SK-N-SH treated with all-trans-retinoic acid at 6 μM for 48 hours (cell line): ENCODE results near the gene VSIR.

Experiments used
- ATAC-seq: fragments of 200-7000 bp; cut with Tn5 transposase; 3 replicates; pipeline ENCODE4 v1.9.1; 2020; ENCODE audit warnings: mild to moderate bottlenecking, moderate library complexity
- ARNTL ChIP-seq: fragments of 450-650 bp; formaldehyde crosslinking; IDR thresholded peaks from 2 replicates; pipeline ENCODE4 v1.5.0; 2020; ENCODE audit warnings: low read depth, mild to moderate bottlenecking, moderate library complexity, borderline replicate concordance
- CSDC2 ChIP-seq: fragments of 250-450 bp; sonication (Bioruptor Pico); IDR thresholded peaks from 2 replicates; pipeline ENCODE4 v1.5.0; 2020; ENCODE audit warnings: mild to moderate bottlenecking, moderate library complexity
- CSRNP3 ChIP-seq: fragments of 250-450 bp; sonication (Bioruptor Pico); IDR thresholded peaks from 2 replicates; pipeline ENCODE4 v1.5.1; 2021; ENCODE audit warnings: mild to moderate bottlenecking, moderate library complexity
- ESRRG ChIP-seq: fragments of 250-450 bp; sonication (Bioruptor Pico); IDR thresholded peaks from 2 replicates; pipeline ENCODE4 v1.6.1; 2021; ENCODE audit warnings: mild to moderate bottlenecking
- GLIS3 ChIP-seq: fragments of 250-450 bp; sonication (Bioruptor Pico); IDR thresholded peaks from 2 replicates; pipeline ENCODE4 v1.5.0; 2020; ENCODE audit warnings: mild to moderate bottlenecking, moderate library complexity
- OSR1 ChIP-seq: fragments of 250-450 bp; sonication (Bioruptor Pico); IDR thresholded peaks from 2 replicates; pipeline ENCODE4 v1.8.0; 2022; ENCODE audit warnings: moderate library complexity, mild to moderate bottlenecking, inconsistent platforms
- PATZ1 ChIP-seq: fragments of 250-450 bp; sonication (Bioruptor Pico); IDR thresholded peaks from 2 replicates; pipeline ENCODE4 v1.8.0; 2020; ENCODE audit warnings: mild to moderate bottlenecking, moderate library complexity, borderline replicate concordance
- POU6F1 ChIP-seq: fragments of 250-450 bp; sonication (Bioruptor Pico); IDR thresholded peaks from 2 replicates; pipeline ENCODE4 v1.8.0; 2021; ENCODE audit warnings: low read depth, mild to moderate bottlenecking, moderate library complexity, borderline replicate concordance
- PPARA ChIP-seq: fragments of 250-450 bp; sonication (Bioruptor Pico); IDR thresholded peaks from 2 replicates; pipeline ENCODE4 v1.5.0; 2020; ENCODE audit warnings: mild to moderate bottlenecking, borderline replicate concordance
- TCF4 ChIP-seq: fragments of 250-450 bp; sonication (Bioruptor Pico); IDR thresholded peaks from 2 replicates; pipeline ENCODE4 v1.8.0; 2021; ENCODE audit warnings: mild to moderate bottlenecking, moderate library complexity, borderline replicate concordance
- TSHZ2 ChIP-seq: fragments of 250-450 bp; sonication (Bioruptor Pico); IDR thresholded peaks from 2 replicates; pipeline ENCODE4 v1.5.0; 2020; ENCODE audit warnings: mild to moderate bottlenecking, moderate library complexity
- ZC3H10 ChIP-seq: fragments of 250-450 bp; sonication (Bioruptor Pico); IDR thresholded peaks from 2 replicates; pipeline ENCODE4 v1.5.1; 2021; ENCODE audit warnings: mild to moderate bottlenecking, moderate library complexity
- ZNF565 ChIP-seq: fragments of 450-650 bp; formaldehyde crosslinking; conservative IDR thresholded peaks from 2 replicates; pipeline ENCODE4 v1.5.0; 2020; ENCODE audit warnings: low read depth, mild to moderate bottlenecking, moderate library complexity
- ZNF70 ChIP-seq: fragments of 450-650 bp; formaldehyde crosslinking; IDR thresholded peaks from 2 replicates; pipeline ENCODE4 v1.5.0; 2020; ENCODE audit warnings: mild to moderate bottlenecking, moderate library complexity
- ZNF8 ChIP-seq: fragments of 450-650 bp; formaldehyde crosslinking; IDR thresholded peaks from 2 replicates; pipeline ENCODE4 v1.5.0; 2020; ENCODE audit warnings: mild to moderate bottlenecking, moderate library complexity

The VSIR gene

GRCh38 chr10:71746344-71747037 lies 26.8 kb downstream of the VSIR start:
- TF ChIP-seq ZNF8 (CRISPR knock-in tag), result no peak
- no peak for TF ChIP-seq PPARA (CRISPR knock-in tag)
- TF ChIP-seq GLIS3, result no peak
- no peak for TF ChIP-seq ZNF70 (CRISPR knock-in tag)
- no peak for TF ChIP-seq TSHZ2 (CRISPR knock-in tag)
- no peak for TF ChIP-seq TCF4 (CRISPR knock-in tag)
- no peak for TF ChIP-seq PATZ1 (CRISPR knock-in tag)
- no peak for TF ChIP-seq ZC3H10
- TF ChIP-seq CSDC2 (CRISPR knock-in tag), result no peak
- TF ChIP-seq OSR1 (CRISPR knock-in tag), result no peak
- no peak for TF ChIP-seq POU6F1 (CRISPR knock-in tag)
- TF ChIP-seq, all 23 proteins: peak for 0

GRCh38 chr10:71745664-71746250 lies 27.6 kb downstream of the VSIR start:
- TF ChIP-seq ARNTL (CRISPR knock-in tag) (no peak), ZNF565 (CRISPR knock-in tag) (no peak), TSHZ2 (CRISPR knock-in tag) (no peak), PATZ1 (CRISPR knock-in tag) (no peak), ZNF70 (CRISPR knock-in tag) (no peak), PPARA (CRISPR knock-in tag) (no peak)
- no peak for ATAC-seq

More at GRCh38 chr10:71746344-71747037, 26.8 kb downstream of the VSIR start:
- no peak for ATAC-seq

GRCh38 chr10:71744897-71745663 lies 28.2 kb downstream of the VSIR start:
- no peak for ATAC-seq
- TF ChIP-seq ESRRG (CRISPR knock-in tag) (no peak), CSRNP3 (CRISPR knock-in tag) (no peak), OSR1 (CRISPR knock-in tag) (no peak), GLIS3 (no peak)
- TF ChIP-seq, all 23 proteins: peak for 0
